ENCODE results near the gene MRPL57.
"Not testable (repeated sequence)": the region's sequence is repeated elsewhere in the genome, so short reads cannot be mapped to it uniquely, and the experiment has no call there.

MRPL57 gene

GRCh38 chr13:21176215-21176981, at the start of gene MRPL57, which contains the start of gene SKA3:
Gene MRPL57 (plus strand): TSS chr13:21176658. CDS start chr13:21176917, 259 bp downstream.
Gene SKA3 (minus strand): TSS chr13:21176552. CDS start chr13:21176477, 75 bp downstream.
- in situ Hi-C loops (cut with MboI; ENCODE audit: low pct_unique_long_range_greater_than_20kb, low sequenced_read_pairs, unreplicated experiment), result no loop called here
- TF ChIP-seq CTCF (IDR thresholded peaks at IDR 0.05; ENCODE audit: extremely low read depth, insufficient read depth, missing control alignments), result no peak
- peak; percentile 97 for DNase-seq (ENCODE audit: low spot score)

- DNase-seq (ENCODE audit: low spot score), result no peak
- in situ Hi-C loops (cut with MboI; ENCODE audit: low pct_unique_long_range_greater_than_20kb, low sequenced_read_pairs, unreplicated experiment), result no loop called here
- no peak for TF ChIP-seq CTCF (IDR thresholded peaks at IDR 0.05; ENCODE audit: extremely low read depth, insufficient read depth, missing control alignments)
Observed at GRCh38 chr13:21130116-21130515, 46.3 kb upstream of the MRPL57 start.

DNA sequence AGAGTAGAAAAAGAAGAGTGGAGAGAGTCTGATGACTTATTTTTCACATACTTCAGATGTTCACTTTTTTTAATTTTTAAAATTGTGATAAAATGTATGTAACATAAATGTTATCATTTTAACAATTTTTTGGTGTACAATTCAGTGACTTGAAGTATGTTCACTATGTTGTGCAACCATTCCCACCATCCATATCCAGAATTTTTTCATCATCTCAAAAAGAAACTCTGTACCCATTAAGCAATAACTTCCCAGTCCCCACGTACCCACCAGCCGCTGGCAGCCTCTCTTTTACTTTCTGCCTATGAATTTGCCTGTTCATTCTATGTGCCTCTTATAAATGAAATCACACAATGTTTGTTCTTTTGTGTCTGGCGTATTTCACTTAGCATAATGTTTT, 43.4 kb upstream of the MRPL57 start:
- no peak for DNase-seq (ENCODE audit: low spot score)
- no peak for TF ChIP-seq CTCF (IDR thresholded peaks at IDR 0.05; ENCODE audit: extremely low read depth, insufficient read depth, missing control alignments)
- in situ Hi-C loops (cut with MboI; ENCODE audit: low pct_unique_long_range_greater_than_20kb, low sequenced_read_pairs, unreplicated experiment), result no loop called here

GRCh38 chr13:21134475-21134874, 42.0 kb upstream of the MRPL57 start:
- TF ChIP-seq CTCF (IDR thresholded peaks at IDR 0.05; ENCODE audit: extremely low read depth, insufficient read depth, missing control alignments), result no peak

GRCh38 chr13:21135833-21136232, 40.6 kb upstream of the MRPL57 start:
- DNase-seq (ENCODE audit: low spot score); in situ Hi-C loops (cut with MboI; ENCODE audit: low pct_unique_long_range_greater_than_20kb, low sequenced_read_pairs, unreplicated experiment): not testable (repeated sequence)

More at GRCh38 chr13:21134475-21134874, 42.0 kb upstream of the MRPL57 start:
- DNase-seq (ENCODE audit: low spot score), result no peak
- in situ Hi-C loops (cut with MboI; ENCODE audit: low pct_unique_long_range_greater_than_20kb, low sequenced_read_pairs, unreplicated experiment), result no loop called here

DNA sequence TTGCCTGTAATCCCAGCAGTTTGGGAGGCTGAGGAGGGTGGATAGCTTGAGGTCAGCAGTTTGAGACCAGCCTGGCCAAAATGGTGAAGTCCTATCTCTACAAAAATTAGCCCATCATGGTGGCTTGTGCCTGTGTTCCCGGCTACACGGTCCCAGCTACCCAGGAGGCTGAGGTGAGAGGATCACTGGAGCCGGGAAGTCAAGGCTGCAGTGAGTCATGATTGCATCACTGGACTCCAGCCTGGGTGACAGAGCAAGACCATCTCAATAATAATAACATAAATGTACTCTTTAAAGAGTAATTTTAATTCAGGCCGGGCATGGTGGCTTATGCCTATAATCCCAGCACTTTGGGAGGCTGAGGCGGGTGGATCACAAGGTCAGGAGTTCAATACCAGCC, 38.8 kb upstream of the MRPL57 start:
- no peak for TF ChIP-seq CTCF (IDR thresholded peaks at IDR 0.05; ENCODE audit: extremely low read depth, insufficient read depth, missing control alignments)
- in situ Hi-C loops (cut with MboI; ENCODE audit: low pct_unique_long_range_greater_than_20kb, low sequenced_read_pairs, unreplicated experiment), result no loop called here
- DNase-seq (ENCODE audit: low spot score), result no peak

DNA sequence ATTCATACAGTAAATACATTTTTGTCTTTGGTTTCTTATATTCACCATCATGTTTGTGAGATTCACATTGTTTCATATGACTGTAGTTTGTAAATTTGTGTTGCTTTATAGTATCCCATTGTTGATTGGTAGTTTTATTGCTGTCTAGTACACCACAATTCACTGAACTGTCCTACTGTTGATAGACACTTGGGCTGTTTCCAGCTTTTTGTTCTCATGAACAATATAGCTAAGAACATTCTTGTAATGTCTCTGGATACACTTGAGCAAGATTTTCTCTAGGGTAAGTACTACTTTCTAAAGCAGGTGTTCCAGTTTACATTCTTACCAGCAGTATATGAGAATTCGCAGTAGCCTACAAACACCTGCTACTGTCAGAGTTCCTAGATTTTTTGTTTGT, 37.9 kb upstream of the MRPL57 start:
- no peak for TF ChIP-seq CTCF (IDR thresholded peaks at IDR 0.05; ENCODE audit: extremely low read depth, insufficient read depth, missing control alignments)
- DNase-seq (ENCODE audit: low spot score), result no peak
- in situ Hi-C loops (cut with MboI; ENCODE audit: low pct_unique_long_range_greater_than_20kb, low sequenced_read_pairs, unreplicated experiment), result no loop called here
